CD14-positive monocyte (primary cell): ENCODE measurements around the gene BEST1. TPM values are rescaled to one million over a fixed set of nuclear protein-coding genes. Genes with fewer than 3 reads are reported as not detected.

Source experiments
- DNase-seq, 3 donors: peaks; one replicate each; pipeline ENCODE4 v3.0.0-alpha.2; 2011 to 2022
- H2AFZ ChIP-seq: 2 replicates; pipeline ENCODE4 v1.6.0; 2012; ENCODE audit warnings: mild to moderate bottlenecking, low read depth, low read length, inconsistent platforms; ENCODE audit not compliant: insufficient read depth, poor library complexity, severe bottlenecking
- H3K27ac ChIP-seq, 2 donors: 1 replicate in 1 of 2; 2 replicates in 1 of 2; pipeline ENCODE4 v1.5.1; 2012 to 2013; ENCODE audit warnings: low read length in 2 of 2, control low read depth in 1 of 2, inconsistent platforms in 1 of 2, low read depth in 1 of 2, mild to moderate bottlenecking in 1 of 2
- H3K27me3 ChIP-seq, 2 donors: one replicate each; pipeline versions ENCODE4 v1.6.0 to v1.6.1; 2011 to 2013; ENCODE audit warnings: low read length in 2 of 2; ENCODE audit not compliant: control insufficient read depth in 2 of 2, insufficient read depth in 2 of 2
- H3K36me3 ChIP-seq, 2 donors: replicated peaks in 1 of 2; 1 replicate in 1 of 2; 2 replicates in 1 of 2; pipeline versions ENCODE4 v1.5.1 to v1.6.1; 2012 to 2013; ENCODE audit warnings: low read length in 2 of 2, control low read depth in 1 of 2, inconsistent platforms in 1 of 2, mild to moderate bottlenecking in 1 of 2; ENCODE audit not compliant: insufficient read depth in 2 of 2, control insufficient read depth in 1 of 2
- H3K4me1 ChIP-seq, 2 donors: 1 replicate in 1 of 2; 2 replicates in 1 of 2; pipeline versions ENCODE4 v1.5.1 to v1.6.1; 2012 to 2013; ENCODE audit warnings: low read length in 2 of 2, control low read depth in 1 of 2, inconsistent platforms in 1 of 2, mild to moderate bottlenecking in 1 of 2, moderate library complexity in 1 of 2; ENCODE audit not compliant: insufficient read depth in 2 of 2, control insufficient read depth in 1 of 2
- H3K4me2 ChIP-seq: replicated peaks from 2 replicates; pipeline ENCODE3; 2012; ENCODE audit warnings: low read length, moderate library complexity, mild to moderate bottlenecking; ENCODE audit not compliant: poor library complexity, severe bottlenecking; ENCODE audit errors: extremely low read depth
- H3K4me3 ChIP-seq, 3 experiments: fragments of 200-600 bp in 1 of 3; sonication (generic) in 1 of 3; replicated peaks in 1 of 3; 1 replicate in 2 of 3; 2 replicates in 1 of 3; pipeline ENCODE4 v1.5.1; 2011 to 2013; ENCODE audit warnings: low read length in 3 of 3, mild to moderate bottlenecking in 3 of 3, control low read depth in 2 of 3, low read depth in 2 of 3, inconsistent platforms in 1 of 3, moderate library complexity in 1 of 3
- H3K79me2 ChIP-seq: 2 replicates; pipeline ENCODE4 v1.6.0; 2012; ENCODE audit warnings: mild to moderate bottlenecking, control low read depth, inconsistent platforms, low read length, moderate library complexity; ENCODE audit not compliant: insufficient read depth
- H3K9ac ChIP-seq: 2 replicates; pipeline ENCODE4 v1.6.0; 2017; ENCODE audit warnings: low read length, mild to moderate bottlenecking; ENCODE audit not compliant: insufficient read depth, poor library complexity, severe bottlenecking
- H3K9me3 ChIP-seq, 2 donors: replicated peaks in 1 of 2; 1 replicate in 1 of 2; 2 replicates in 1 of 2; pipeline versions ENCODE4 v1.5.1 to v1.6.1; 2012 to 2013; ENCODE audit warnings: low read length in 2 of 2, control low read depth in 1 of 2; ENCODE audit not compliant: control insufficient read depth in 1 of 2, insufficient read depth in 1 of 2
- H4K20me1 ChIP-seq: 2 replicates; pipeline ENCODE4 v1.6.0; 2012; ENCODE audit warnings: mild to moderate bottlenecking, low read length, control low read depth, moderate library complexity; ENCODE audit not compliant: insufficient read depth
- H3K27ac Mint-ChIP-seq, 7 donors: one replicate each; pipeline ENCODE4 v1.8.0; 2020; ENCODE audit warnings: mild to moderate bottlenecking in 7 of 7, mixed read lengths in 7 of 7, moderate library complexity in 6 of 7, inconsistent platforms in 2 of 7
- H3K27me3 Mint-ChIP-seq, 3 donors: one replicate each; pipeline ENCODE4 v1.8.0; 2021 to 2022; ENCODE audit warnings: low read depth in 3 of 3, mild to moderate bottlenecking in 3 of 3, mixed read lengths in 3 of 3, moderate library complexity in 3 of 3, inconsistent platforms in 1 of 3
- H3K36me3 Mint-ChIP-seq, 2 donors: one replicate each; pipeline ENCODE4 v1.8.0; 2020; ENCODE audit warnings: mixed read lengths in 2 of 2, inconsistent platforms in 1 of 2, mild to moderate bottlenecking in 1 of 2
- H3K4me1 Mint-ChIP-seq: one replicate; pipeline ENCODE4 v1.8.0; 2020; ENCODE audit warnings: mild to moderate bottlenecking, mixed read lengths
- H3K4me3 Mint-ChIP-seq, 2 donors: one replicate each; pipeline ENCODE4 v1.8.0; 2020; ENCODE audit warnings: mild to moderate bottlenecking in 2 of 2, mixed read lengths in 2 of 2, moderate library complexity in 1 of 2
- H3K9me3 Mint-ChIP-seq, 7 donors: one replicate each; pipeline ENCODE4 v1.8.0; 2020 to 2022; ENCODE audit warnings: mixed read lengths in 7 of 7, mild to moderate bottlenecking in 6 of 7, moderate library complexity in 6 of 7, inconsistent platforms in 2 of 7
- CTCF ChIP-seq: fragments of 200-600 bp; IDR thresholded peaks from one replicate; pipeline ENCODE4 v1.8.0; 2022; ENCODE audit warnings: antibody characterized with exemption, mild to moderate bottlenecking
- WGBS: methylation state at CpG from one replicate; pipeline ENCODE4 v1.1.5; 2013; ENCODE audit warnings: missing lambda C conversion rate; ENCODE audit not compliant: insufficient coverage; 5-methylcytosine and 5-hydroxymethylcytosine counted together
- intact Hi-C, 2 donors: fragments of 100-400 bp; cut with micrococcal nuclease; formaldehyde crosslinking; loops; one replicate each; pipeline versions ENCODE4 v1.15.0 to v1.15.1; 2023
- polyA plus RNA-seq, 3 donors: library from polyadenylated mRNA; depleted of rRNA in 1 of 3; unstranded in 2 of 3; stranded (reverse) in 1 of 3; fragments of 300-500 nt in 2 of 3; fragments of >200 nt in 1 of 3; fragmentation: Illumina TruSeq in 2 of 3; gene quantifications; 1 replicate in 2 of 3; 2 replicates in 1 of 3; pipeline ENCODE4 v1.2.3, GENCODE V29; 2012 to 2021

Gene BEST1
- polyA plus RNA-seq, 3 donors, result 5.9 to 24.9 (median 7.4) TPM

GRCh38 chr11:61904539-61905048 lies 45.6 kb upstream of the BEST1 start:
- Histone ChIP-seq H3K36me3 (no peaks in the 10 kb centered on the region), H3K4me3 (no peak overlapping the region), H3K4me2 (no peak overlapping the region), H3K9me3 (no peaks in the 10 kb centered on the region), H3K79me2 (no peaks in the 10 kb centered on the region), H2AFZ (peak overlapping the region; percentile 32), H4K20me1 (no peaks in the 10 kb centered on the region), H3K27me3 (peaks cover 0 to 10% of the 10 kb centered on the region in 2 donors), H3K9ac (peak overlapping the region; percentile 13), H3K4me1 (peaks cover 0 to 7% of the 10 kb centered on the region in 2 donors), H3K27ac (no peak overlapping the region)
- intact Hi-C loops, result no loop called here
- 43% methylated on average over 17 of the region's 19 CpGs for WGBS
- no peak overlapping the region for H3K4me3 Mint-ChIP-seq
- H3K4me1 Mint-ChIP-seq, result peaks cover 5% of the 10 kb centered on the region
- no peak for TF ChIP-seq CTCF
- H3K27me3 Mint-ChIP-seq, result peaks cover 5 to 14% (median 8%) of the 10 kb centered on the region in 3 donors
- no peaks in the 10 kb centered on the region for H3K36me3 Mint-ChIP-seq
- no peak for DNase-seq
- peaks cover 0 to 5% (median 1%) of the 10 kb centered on the region in 7 donors for H3K9me3 Mint-ChIP-seq
- no peak overlapping the region for H3K27ac Mint-ChIP-seq

GRCh38 chr11:61905067-61905696 lies 45.0 kb upstream of the BEST1 start:
- 97% methylated on average over 11 of the region's 13 CpGs for WGBS
- Mint-ChIP-seq H3K27me3 (peaks cover 5 to 18% (median 8%) of the 10 kb centered on the region in 3 donors), H3K27ac (no peak overlapping the region), H3K36me3 (no peaks in the 10 kb centered on the region), H3K4me1 (peaks cover 5% of the 10 kb centered on the region), H3K4me3 (no peak overlapping the region), H3K9me3 (peaks cover 0 to 5% (median 1%) of the 10 kb centered on the region in 7 donors)
- Histone ChIP-seq H3K4me1 (peaks cover 0 to 7% of the 10 kb centered on the region in 2 donors), H3K27ac (no peak overlapping the region), H2AFZ (no peak overlapping the region), H3K36me3 (no peaks in the 10 kb centered on the region), H3K4me3 (no peak overlapping the region), H3K79me2 (no peaks in the 10 kb centered on the region), H4K20me1 (no peaks in the 10 kb centered on the region), H3K9me3 (no peaks in the 10 kb centered on the region), H3K9ac (no peak overlapping the region), H3K4me2 (no peak overlapping the region), H3K27me3 (peaks cover 0 to 10% of the 10 kb centered on the region in 2 donors)
- no peak for TF ChIP-seq CTCF
- intact Hi-C loops, result no loop called here
- no peak for DNase-seq
